GM18858 (cell line): ENCODE measurements around the gene SPRY2.
"Not testable (repeated sequence)": the region's sequence is repeated elsewhere in the genome, so short reads cannot be mapped to it uniquely, and the experiment has no call there.

Experiments
- ATAC-seq: cut with Tn5 transposase; IDR thresholded peaks from one replicate; pipeline ENCODE4 v1.9.1; 2021; ENCODE audit not compliant: unreplicated experiment

Gene SPRY2

GRCh38 chr13:80355496-80356094 is 14.7 kb upstream of the SPRY2 start:
- not testable (repeated sequence) for ATAC-seq

DNA sequence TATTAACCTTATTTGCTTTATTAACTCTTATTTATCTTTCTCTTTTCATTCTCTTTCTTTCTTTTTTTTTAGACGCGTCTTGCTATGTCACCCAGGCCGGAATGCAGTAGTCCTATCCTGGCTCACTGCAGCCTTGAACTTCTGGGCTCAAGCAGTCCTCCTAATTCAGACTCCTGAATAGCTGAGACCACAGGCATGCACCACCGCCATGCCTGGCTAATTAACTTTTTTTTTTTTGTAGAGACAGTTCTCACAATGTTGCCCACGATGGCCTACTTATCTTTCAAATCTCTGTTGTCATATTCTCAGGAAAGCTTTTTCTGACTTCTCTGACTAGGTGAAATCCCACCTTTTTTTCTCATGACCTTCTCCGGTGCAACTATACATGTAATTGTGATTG is 7.8 kb upstream of the SPRY2 start:
- ATAC-seq, result no peak

DNA sequence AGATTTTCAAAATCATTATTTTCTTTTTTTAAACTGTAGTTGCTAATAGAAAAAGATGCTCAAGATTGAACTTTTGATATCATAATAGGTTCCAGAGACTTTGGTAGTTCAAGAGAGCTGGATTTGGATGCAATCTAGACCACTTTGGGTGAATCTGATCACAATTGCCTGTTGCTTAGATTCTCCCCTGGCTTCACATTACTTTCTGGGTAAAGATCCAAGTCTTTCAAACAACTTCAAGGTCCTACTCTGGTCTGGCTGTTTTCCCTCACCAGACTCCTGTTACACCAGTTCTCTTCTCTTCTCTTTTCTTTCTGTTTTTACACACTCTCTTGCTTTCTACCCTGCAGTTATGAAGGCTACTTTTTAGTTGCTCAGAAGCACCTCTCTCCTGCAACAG is 7.4 kb upstream of the SPRY2 start:
- no peak for ATAC-seq

DNA sequence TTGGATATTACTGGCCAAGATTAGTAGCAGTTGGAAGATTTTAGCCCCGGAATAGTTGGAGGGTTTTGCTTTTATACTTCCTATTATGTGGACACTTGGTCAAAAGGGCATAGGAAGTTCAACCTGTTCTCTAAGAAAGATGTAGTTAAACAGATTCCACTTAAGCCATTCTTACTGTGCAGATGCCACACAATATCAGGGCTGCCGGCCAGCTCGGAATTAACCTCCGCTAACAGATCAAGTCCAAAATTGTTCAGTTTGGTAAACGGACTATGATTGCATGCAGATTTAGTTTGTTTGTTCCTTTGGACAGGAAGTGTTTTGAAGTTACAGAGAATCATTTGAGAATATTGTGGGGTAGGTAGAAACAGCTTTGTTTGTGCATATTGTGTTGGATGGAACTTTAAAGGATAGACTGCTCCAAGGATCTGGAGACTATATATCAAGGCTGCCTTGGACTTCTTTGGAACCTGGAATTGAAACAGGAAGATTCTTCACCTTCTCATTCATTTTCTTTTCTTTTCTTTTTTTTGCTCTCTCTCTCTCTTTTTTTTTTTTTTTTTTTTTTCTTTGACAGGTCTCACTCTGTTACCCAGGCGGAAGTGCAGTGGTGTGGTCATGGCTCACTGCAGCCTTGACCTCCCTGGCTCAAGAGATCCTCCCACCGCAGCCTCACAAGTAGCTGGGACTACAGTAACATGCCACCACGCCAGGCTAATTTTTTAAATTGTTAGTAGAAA is 5.0 kb upstream of the SPRY2 start:
- ATAC-seq, result no peak

GRCh38 chr13:80344032-80344431 is 3.1 kb upstream of the SPRY2 start:
- ATAC-seq, result not testable (repeated sequence)

DNA sequence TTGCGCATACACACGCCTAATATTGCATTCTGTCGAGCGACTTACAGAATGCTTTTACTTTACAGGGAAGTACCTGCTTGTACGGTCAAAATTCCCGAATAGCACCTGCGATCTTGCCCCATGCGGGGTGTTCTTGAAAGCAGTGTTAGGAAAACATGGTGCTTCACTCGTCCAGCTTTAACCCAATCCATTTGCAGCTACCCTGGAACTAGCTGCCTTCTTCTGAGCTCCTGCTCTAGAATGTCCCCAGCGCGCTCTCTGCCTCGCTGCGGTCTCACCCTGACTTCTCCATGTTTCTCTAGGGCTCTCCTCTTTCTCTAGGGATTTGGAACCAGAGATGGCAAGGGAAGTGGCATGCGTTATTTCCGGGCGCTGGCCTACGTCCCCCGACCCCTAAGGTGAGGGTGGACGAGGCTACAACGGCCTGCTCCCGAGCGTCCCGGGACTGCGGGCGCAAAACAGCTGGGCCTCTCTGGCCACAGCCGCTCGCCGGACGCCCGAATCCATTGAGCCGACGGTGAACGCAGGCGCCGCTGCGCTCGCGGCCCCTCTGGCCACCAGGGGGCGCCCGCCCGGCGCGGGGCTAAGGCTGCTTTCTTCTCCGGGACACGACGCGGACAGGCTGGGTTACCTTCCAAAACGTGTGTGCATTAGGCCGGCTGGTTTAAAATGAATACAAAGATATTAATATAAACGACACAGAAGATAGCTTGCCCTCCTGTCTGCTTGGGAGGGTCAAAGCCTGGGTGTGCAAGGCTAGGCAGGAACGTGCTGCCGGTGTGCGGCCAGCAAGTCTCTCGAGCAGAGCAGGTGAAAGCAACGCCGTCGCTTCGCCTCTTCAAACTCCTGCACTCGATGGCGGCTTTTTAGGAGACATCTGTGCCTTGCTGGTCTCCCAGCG is 1.8 kb upstream of the SPRY2 start:
- ATAC-seq, result peak; percentile 47

DNA sequence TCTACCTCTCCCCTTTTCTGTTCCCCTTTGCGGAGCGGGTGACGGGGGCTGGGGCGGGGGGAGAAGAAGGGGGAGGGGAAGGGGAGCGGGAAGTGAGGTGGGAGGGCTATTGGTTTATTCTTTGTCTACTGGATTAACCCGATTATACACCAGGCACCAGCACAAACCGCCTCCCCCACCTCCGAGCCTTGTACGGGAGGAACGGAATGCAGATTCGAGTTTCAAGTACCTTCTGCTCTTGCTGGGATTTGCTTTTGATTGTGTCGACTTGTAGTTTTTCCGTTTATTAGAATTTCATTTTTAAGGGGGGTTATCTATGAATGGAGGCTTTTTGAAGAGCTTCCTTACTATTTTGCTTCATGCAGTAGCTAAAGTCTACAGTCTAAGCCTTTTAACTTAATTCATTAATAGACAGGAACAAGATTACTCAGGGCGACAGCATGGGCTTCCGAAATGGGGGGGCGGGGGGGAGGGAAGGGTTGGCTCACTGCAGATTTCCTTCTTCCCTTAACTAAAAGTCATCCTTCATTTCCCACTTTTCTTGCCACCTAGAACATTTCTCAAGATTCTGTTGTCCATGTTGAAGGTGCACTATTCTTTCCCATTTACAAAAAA is 937 bp upstream of the SPRY2 start:
- ATAC-seq, result no peak

DNA sequence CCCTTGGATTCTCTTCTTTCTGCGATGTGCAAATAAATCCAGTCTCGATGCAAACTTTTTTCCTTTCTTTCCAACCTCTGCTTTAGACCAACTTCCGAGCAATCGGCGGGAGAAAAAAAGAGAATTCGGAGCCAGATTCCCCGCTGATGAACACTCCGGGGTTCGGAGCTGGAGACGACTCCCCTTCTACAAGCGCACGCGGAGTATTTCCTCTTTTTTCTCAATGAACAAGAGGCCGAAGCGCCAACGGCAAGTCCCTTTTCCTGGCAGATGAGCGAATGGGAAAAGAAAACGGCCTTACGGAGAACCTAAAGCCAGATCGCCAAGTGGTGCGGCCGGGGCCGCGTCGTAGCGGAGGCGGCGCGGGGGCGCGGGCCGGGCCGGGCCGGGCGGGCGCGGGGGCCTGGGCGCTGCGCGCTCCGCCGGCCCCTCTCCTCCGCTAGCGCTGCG is 250 bp downstream of the SPRY2 start:
- ATAC-seq, result peak; percentile 2

- no peak for ATAC-seq
Observed at GRCh38 chr13:80339912-80340650, 845 bp downstream of the SPRY2 start.

DNA sequence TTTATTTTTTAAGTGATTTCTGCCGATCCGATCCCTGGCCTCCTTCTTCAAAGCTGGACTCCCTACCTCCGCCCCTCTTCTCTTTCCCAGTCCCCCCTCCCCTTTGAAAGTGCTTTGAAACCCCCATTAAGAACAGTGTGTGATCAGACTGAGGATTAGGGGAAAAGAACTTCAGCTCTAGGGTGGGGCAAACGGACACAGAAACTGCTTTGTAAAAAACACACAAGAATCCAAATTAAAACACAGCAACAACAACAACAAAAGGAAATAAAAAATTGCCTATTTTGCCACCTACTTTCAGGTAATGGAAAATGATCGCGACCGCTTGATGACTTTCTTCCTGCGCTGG is 1.4 kb downstream of the SPRY2 start:
- ATAC-seq, result no peak

- no peak for ATAC-seq
Observed at GRCh38 chr13:80338781-80339562, 2.0 kb downstream of the SPRY2 start.

GRCh38 chr13:80337288-80338081 is 3.4 kb downstream of the SPRY2 start:
- no peak for ATAC-seq

DNA sequence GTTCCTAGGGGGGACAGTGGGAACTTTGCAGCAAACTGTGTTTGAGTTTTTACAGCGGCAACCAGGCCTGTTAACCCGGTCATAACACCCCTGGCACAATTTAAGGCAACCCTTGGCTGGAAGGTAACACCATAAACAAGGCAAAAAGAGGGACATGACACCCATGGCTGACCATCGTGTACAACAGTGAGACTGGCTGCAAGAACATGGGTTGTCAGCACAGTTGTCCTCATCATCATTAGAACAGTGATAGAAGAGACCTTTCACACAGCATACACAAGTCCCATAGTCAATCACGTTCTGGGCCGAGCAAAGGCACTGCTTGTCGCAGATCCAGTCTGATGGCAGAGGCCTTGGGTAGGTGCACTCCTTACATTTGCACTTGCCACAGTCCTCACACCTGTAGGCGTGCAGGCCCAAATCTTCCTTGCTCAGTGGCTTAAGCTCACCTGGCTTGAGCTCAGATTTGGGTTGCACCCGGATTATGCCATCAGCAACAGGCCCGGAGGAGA is 4.1 kb downstream of the SPRY2 start:
- ATAC-seq, result no peak

- no peak for ATAC-seq
Observed at GRCh38 chr13:80336370-80336769, 4.6 kb downstream of the SPRY2 start.

- no peak for ATAC-seq
Observed at GRCh38 chr13:80334597-80335260, 6.2 kb downstream of the SPRY2 start.

DNA sequence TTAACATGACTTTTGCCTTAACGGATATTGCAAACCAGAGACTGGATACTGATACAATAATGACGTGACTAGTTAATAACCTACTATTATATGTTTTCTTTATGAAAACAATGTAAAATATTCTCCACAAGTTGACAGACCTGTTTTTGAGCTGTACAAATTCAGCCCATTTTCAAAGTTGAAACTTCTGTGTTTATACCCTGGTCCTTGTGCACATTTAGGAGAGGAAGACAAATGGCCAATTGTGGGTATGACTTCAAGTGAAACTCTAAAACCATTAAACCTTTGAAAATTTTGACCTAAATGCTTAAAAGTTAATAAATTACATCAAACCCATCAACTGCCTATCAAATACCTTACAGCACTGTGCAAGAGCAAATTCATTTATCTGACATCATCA is 8.9 kb downstream of the SPRY2 start:
- ATAC-seq, result no peak

DNA sequence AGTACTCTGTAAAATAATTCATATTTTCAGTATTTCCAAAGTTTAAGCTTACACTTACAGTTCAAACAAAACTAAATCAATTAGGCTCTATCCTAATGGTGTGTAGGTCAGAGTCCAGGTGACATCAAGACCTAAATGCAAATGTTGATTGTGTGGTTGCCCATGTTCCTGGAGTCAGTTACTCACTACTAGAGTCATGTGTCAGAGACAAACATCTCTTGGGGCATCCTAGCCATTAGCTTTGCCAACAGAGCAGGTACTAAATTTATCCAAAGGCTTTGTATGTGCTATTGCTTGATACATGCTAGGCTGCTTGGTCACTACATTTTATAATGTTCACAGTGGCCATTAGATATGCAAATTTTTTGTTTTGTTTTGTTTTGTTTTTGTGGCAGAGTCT is 11.7 kb downstream of the SPRY2 start:
- ATAC-seq, result no peak

DNA sequence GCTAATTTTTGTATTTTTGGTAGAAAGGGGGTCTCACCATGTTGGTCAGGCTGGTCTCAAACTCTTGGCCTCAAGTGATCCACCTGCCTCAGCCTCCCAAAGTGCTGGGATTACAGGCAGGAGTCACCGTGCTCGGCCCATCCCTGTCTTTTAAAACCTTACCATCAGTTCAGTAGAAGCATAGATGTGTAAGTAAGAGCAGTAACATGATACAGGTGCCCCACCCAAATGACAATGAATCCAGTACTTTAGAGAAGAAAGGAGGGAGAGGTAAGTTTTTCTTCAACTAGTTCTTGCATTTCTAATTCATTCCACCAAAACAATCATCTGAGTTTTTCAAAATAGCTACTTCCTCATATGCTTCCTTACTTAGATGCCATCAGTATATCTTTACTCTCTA is 21.9 kb downstream of the SPRY2 start:
- no peak for ATAC-seq
